Transverse colon (tissue), 4 donors: ENCODE results near the gene WFIKKN2.

Experiments
- POLR2AphosphoS5 ChIP-seq, 3 donors: sonication (generic); formaldehyde crosslinking; IDR thresholded peaks; one replicate each; pipeline ENCODE4 v1.6.1; 2016; ENCODE audit warnings: antibody characterized with exemption in 3 of 3
- TF ChIP-seq, protein P1 (sequence below), 5 experiments: fragments of 200-600 bp in 3 of 5; fragments of 450-650 bp in 2 of 5; sonication (generic) in 3 of 5; IDR thresholded peaks; 1 replicate in 2 of 5; 2 replicates in 3 of 5; pipeline ENCODE4 v1.5.1; 2016 to 2017; ENCODE audit warnings: antibody characterized with exemption in 5 of 5, inconsistent platforms in 3 of 5, mild to moderate bottlenecking in 2 of 5, moderate library complexity in 1 of 5

GRCh38 chr17:50830994-50831393 lies 4.4 kb upstream of the WFIKKN2 start:
- TF ChIP-seq POLR2AphosphoS5 (IDR thresholded peaks at IDR 0.05), result no peak
- TF ChIP-seq, protein P1, sequence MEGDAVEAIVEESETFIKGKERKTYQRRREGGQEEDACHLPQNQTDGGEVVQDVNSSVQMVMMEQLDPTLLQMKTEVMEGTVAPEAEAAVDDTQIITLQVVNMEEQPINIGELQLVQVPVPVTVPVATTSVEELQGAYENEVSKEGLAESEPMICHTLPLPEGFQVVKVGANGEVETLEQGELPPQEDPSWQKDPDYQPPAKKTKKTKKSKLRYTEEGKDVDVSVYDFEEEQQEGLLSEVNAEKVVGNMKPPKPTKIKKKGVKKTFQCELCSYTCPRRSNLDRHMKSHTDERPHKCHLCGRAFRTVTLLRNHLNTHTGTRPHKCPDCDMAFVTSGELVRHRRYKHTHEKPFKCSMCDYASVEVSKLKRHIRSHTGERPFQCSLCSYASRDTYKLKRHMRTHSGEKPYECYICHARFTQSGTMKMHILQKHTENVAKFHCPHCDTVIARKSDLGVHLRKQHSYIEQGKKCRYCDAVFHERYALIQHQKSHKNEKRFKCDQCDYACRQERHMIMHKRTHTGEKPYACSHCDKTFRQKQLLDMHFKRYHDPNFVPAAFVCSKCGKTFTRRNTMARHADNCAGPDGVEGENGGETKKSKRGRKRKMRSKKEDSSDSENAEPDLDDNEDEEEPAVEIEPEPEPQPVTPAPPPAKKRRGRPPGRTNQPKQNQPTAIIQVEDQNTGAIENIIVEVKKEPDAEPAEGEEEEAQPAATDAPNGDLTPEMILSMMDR (IDR thresholded peaks at IDR 0.05), result no peak
